ENCODE measurements around the gene EXD2. TPM values are rescaled to one million over a fixed set of nuclear protein-coding genes. Genes with fewer than 3 reads are reported as not detected.

The EXD2 gene
- total and polyA plus RNA-seq, 10 of the 15 experiments (the other 5 are each of a cell fraction or from before 2014, with no cell fraction given), result 1.0 to 12.4 (median 4.6) TPM

DNA sequence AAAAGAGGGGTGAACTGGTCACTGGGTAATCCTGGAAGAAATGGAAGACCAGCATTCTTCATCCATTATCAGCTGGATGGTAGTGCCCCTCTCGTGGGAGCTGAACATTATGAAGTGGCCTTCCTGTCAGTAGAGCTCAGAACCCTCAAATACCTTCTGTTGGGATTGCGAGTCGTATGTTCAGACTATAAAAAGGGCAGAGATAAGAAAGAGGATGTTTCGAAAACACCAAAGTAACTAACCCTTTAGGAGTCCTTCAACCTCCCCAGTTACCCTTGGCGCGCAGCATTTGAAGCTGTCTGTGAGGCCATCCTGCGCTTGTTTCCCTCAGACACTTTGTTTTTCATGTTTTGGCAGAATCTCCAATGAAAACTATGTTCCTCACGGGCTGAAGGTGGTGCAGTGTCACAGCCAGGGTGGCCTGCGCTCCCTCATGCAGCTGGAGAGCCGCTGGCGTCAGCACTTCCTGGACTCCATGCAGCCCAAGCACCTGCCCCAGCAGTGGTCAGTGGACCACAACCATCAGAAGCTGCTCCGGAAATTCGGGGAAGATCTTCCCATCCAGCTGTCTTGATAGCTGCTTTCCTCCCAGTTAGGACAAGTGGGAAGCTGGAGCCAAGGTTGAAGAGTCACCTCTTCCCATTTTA, 49.4 kb downstream of the EXD2 start (continued):
- no peak for TF ChIP-seq ZNF384 (IDR thresholded peaks at IDR 0.05; ENCODE audit: borderline replicate concordance, low read depth, low read length)
- TF ChIP-seq, protein P1, sequence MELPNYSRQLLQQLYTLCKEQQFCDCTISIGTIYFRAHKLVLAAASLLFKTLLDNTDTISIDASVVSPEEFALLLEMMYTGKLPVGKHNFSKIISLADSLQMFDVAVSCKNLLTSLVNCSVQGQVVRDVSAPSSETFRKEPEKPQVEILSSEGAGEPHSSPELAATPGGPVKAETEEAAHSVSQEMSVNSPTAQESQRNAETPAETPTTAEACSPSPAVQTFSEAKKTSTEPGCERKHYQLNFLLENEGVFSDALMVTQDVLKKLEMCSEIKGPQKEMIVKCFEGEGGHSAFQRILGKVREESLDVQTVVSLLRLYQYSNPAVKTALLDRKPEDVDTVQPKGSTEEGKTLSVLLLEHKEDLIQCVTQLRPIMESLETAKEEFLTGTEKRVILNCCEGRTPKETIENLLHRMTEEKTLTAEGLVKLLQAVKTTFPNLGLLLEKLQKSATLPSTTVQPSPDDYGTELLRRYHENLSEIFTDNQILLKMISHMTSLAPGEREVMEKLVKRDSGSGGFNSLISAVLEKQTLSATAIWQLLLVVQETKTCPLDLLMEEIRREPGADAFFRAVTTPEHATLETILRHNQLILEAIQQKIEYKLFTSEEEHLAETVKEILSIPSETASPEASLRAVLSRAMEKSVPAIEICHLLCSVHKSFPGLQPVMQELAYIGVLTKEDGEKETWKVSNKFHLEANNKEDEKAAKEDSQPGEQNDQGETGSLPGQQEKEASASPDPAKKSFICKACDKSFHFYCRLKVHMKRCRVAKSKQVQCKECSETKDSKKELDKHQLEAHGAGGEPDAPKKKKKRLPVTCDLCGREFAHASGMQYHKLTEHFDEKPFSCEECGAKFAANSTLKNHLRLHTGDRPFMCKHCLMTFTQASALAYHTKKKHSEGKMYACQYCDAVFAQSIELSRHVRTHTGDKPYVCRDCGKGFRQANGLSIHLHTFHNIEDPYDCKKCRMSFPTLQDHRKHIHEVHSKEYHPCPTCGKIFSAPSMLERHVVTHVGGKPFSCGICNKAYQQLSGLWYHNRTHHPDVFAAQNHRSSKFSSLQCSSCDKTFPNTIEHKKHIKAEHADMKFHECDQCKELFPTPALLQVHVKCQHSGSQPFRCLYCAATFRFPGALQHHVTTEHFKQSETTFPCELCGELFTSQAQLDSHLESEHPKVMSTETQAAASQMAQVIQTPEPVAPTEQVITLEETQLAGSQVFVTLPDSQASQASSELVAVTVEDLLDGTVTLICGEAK (IDR thresholded peaks at IDR 0.05; ENCODE audit: borderline replicate concordance), result no peak
- TF ChIP-seq, protein P2, sequence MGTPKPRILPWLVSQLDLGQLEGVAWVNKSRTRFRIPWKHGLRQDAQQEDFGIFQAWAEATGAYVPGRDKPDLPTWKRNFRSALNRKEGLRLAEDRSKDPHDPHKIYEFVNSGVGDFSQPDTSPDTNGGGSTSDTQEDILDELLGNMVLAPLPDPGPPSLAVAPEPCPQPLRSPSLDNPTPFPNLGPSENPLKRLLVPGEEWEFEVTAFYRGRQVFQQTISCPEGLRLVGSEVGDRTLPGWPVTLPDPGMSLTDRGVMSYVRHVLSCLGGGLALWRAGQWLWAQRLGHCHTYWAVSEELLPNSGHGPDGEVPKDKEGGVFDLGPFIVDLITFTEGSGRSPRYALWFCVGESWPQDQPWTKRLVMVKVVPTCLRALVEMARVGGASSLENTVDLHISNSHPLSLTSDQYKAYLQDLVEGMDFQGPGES (IDR thresholded peaks at IDR 0.05), result no peak

DNA sequence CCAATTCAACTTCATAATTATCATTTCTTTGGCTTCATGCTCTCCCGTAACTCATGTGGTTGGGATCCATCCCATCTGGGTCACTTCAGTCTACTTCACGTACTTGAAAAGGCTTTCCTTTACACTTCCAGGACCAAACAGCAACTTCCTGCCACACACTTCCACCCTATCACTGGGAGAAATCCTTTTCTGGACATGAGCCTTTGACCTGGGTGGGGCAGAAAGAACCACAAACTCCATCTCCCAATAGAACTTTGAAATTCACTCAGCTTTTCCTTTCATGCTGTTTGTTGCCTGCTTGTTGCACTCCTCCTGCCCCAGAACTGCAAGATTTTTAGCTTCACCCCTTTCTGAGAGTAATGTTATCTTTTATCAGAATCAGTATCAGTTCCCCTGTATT, 50.3 kb downstream of the EXD2 start:
- no peaks in the 10 kb centered on the region for H3K9me3 ChIP-seq (replicated peaks; ENCODE audit: control insufficient read depth, insufficient read depth, low read length)
- no peaks in the 10 kb centered on the region for H3K27me3 ChIP-seq (replicated peaks in 1 of 2; ENCODE audit: control insufficient read depth in 2 of 2, insufficient read depth in 2 of 2, low read length in 1 of 2)
- H3K4me1 ChIP-seq (ENCODE audit: control insufficient read depth, insufficient read depth, low read length), result no peaks in the 10 kb centered on the region
- no peaks in the 10 kb centered on the region for H3K79me2 ChIP-seq (ENCODE audit: control insufficient read depth, insufficient read depth, low read length)
- in situ Hi-C loops (cut with MboI) (loop anchor here (25.0 kb wide), 1 partner anchor 496 kb away; no protein-coding TSS in a partner anchor), intact Hi-C loops (cut with micrococcal nuclease; ENCODE audit: unreplicated experiment) (loop anchor here (5.0 kb wide), 1 partner anchor 121 kb away; no protein-coding TSS in a partner anchor)
- H3K4me3 ChIP-seq, result no peak overlapping the region
- H3K27ac ChIP-seq (ENCODE audit: control insufficient read depth, insufficient read depth), result no peak overlapping the region
- CTCF ChIA-PET, result interaction anchor here (0.8 to 6.5 kb wide), 31 partner anchors 8 to 379 kb away, joined by 3 to 126 read pairs (median 6); partner anchors contain the start of genes ERH and SLC39A9
- DNase-seq (ENCODE audit: low read depth, low spot score), result no peak
- ATAC-seq, result no peak
- FAIRE-seq, result no peak
- H3K36me3 ChIP-seq (ENCODE audit: control insufficient read depth in 2 of 2, insufficient read depth in 2 of 2, low read length in 1 of 2), result peaks cover 2 to 9% of the 10 kb centered on the region in 2 experiments
- RAD21 ChIA-PET (ENCODE audit: unreplicated experiment), result interaction anchor here (0.9 to 3.8 kb wide), 8 partner anchors 9 to 337 kb away, joined by 3 to 55 read pairs (median 6); partner anchors contain the start of gene CCDC177
- POLR2A ChIA-PET, result no interaction called here
- SMC1A ChIA-PET (ENCODE audit: uncharacterized antibody, unreplicated experiment), result interaction anchor here (0.6 to 3.2 kb wide), 24 partner anchors 13 to 486 kb away, joined by 3 to 62 read pairs (median 4); partner anchors contain the start of gene CCDC177
- H3K9ac ChIP-seq (ENCODE audit: control insufficient read depth, insufficient read depth, low read length), result no peak overlapping the region
- BruUV-seq (replicated peaks), result no TSS peak
- no peak overlapping the region for H2AFZ ChIP-seq (ENCODE audit: control insufficient read depth, low read depth, low read length)
- no peak overlapping the region for H3K4me2 ChIP-seq (ENCODE audit: control insufficient read depth, insufficient read depth)
- no peaks in the 10 kb centered on the region for H4K20me1 ChIP-seq (ENCODE audit: control insufficient read depth, insufficient read depth)
- 100% methylated on average over 2 of the region's 2 CpGs for WGBS (ENCODE audit: insufficient coverage, insufficient replicate concordance, low lambda C conversion rate, missing lambda C conversion rate)
- no peak for TF ChIP-seq POLR2AphosphoS2 (IDR thresholded peaks at IDR 0.05; ENCODE audit: low read depth, low read length)
- no peak for TF ChIP-seq ASH2L (IDR thresholded peaks at IDR 0.05; ENCODE audit: borderline replicate concordance, low read depth)
- no peak for TF ChIP-seq CREB1 (IDR thresholded peaks at IDR 0.05; ENCODE audit: low read depth)
- TF ChIP-seq SREBF1 (IDR thresholded peaks at IDR 0.05; ENCODE audit: low read length), result no peak
- no peak for TF ChIP-seq IKZF2 (IDR thresholded peaks at IDR 0.05)
- TF ChIP-seq, protein P3, sequence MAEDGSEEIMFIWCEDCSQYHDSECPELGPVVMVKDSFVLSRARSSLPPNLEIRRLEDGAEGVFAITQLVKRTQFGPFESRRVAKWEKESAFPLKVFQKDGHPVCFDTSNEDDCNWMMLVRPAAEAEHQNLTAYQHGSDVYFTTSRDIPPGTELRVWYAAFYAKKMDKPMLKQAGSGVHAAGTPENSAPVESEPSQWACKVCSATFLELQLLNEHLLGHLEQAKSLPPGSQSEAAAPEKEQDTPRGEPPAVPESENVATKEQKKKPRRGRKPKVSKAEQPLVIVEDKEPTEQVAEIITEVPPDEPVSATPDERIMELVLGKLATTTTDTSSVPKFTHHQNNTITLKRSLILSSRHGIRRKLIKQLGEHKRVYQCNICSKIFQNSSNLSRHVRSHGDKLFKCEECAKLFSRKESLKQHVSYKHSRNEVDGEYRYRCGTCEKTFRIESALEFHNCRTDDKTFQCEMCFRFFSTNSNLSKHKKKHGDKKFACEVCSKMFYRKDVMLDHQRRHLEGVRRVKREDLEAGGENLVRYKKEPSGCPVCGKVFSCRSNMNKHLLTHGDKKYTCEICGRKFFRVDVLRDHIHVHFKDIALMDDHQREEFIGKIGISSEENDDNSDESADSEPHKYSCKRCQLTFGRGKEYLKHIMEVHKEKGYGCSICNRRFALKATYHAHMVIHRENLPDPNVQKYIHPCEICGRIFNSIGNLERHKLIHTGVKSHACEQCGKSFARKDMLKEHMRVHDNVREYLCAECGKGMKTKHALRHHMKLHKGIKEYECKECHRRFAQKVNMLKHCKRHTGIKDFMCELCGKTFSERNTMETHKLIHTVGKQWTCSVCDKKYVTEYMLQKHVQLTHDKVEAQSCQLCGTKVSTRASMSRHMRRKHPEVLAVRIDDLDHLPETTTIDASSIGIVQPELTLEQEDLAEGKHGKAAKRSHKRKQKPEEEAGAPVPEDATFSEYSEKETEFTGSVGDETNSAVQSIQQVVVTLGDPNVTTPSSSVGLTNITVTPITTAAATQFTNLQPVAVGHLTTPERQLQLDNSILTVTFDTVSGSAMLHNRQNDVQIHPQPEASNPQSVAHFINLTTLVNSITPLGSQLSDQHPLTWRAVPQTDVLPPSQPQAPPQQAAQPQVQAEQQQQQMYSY (CRISPR knock-in tag; IDR thresholded peaks at IDR 0.05), result no peak
- no peak for TF ChIP-seq CBFB (IDR thresholded peaks at IDR 0.05; ENCODE audit: low read depth)
- no peak for TF ChIP-seq MTA3 (IDR thresholded peaks at IDR 0.05; ENCODE audit: borderline replicate concordance, low read length)
